WTC11 (cell line): ENCODE measurements around the gene REST. TPM values are rescaled to one million over a fixed set of nuclear protein-coding genes. Genes with fewer than 3 reads are reported as not detected.

Source experiments
- ATAC-seq: fragments of 200-7000 bp; cut with Tn5 transposase; 2 replicates; pipeline ENCODE4 v1.10.0; 2021; ENCODE audit warnings: mild to moderate bottlenecking, moderate library complexity
- CTCF ChIA-PET: fragments of 300-600 bp; sonication (Branson Sonifier 250); formaldehyde crosslinking; loops from one replicate; lab custom pipeline; 2021; ENCODE audit warnings: antibody characterized with exemption; lab: Charles Lee
- POLR2A ChIA-PET: fragments of 350-600 bp; sonication (Branson Sonifier 250); formaldehyde crosslinking; loops from one replicate; lab custom pipeline; 2021; ENCODE audit warnings: antibody characterized with exemption; lab: Charles Lee
- DNase-seq: peaks from one replicate; pipeline ENCODE4 v3.0.0; 2021; ENCODE audit warnings: low spot score
- H3K27ac Mint-ChIP-seq: 2 replicates; pipeline ENCODE4 v1.8.0; 2021; ENCODE audit warnings: mixed read lengths
- H3K27me3 Mint-ChIP-seq: 2 replicates; pipeline ENCODE4 v1.8.0; 2021; ENCODE audit warnings: low read depth, mild to moderate bottlenecking, moderate library complexity, mixed read lengths
- H3K36me3 Mint-ChIP-seq: 2 replicates; pipeline ENCODE4 v1.8.0; 2021; ENCODE audit warnings: mixed read lengths
- H3K4me1 Mint-ChIP-seq: 2 replicates; pipeline ENCODE4 v1.8.0; 2022; ENCODE audit warnings: mixed read lengths
- H3K4me3 Mint-ChIP-seq: 2 replicates; pipeline ENCODE4 v1.8.0; 2021; ENCODE audit warnings: mild to moderate bottlenecking, moderate library complexity, mixed read lengths
- H3K9me3 Mint-ChIP-seq: 2 replicates; pipeline ENCODE4 v1.8.0; 2021; ENCODE audit warnings: mixed read lengths
- CREM ChIP-seq: sonication (generic); formaldehyde crosslinking; IDR thresholded peaks from 2 replicates; pipeline ENCODE4 v1.8.1; 2022; ENCODE audit warnings: mild to moderate bottlenecking, missing genetic modification reagents, moderate library complexity
- ELF4 ChIP-seq: sonication (generic); formaldehyde crosslinking; IDR thresholded peaks from 2 replicates; pipeline ENCODE4 v1.8.1; 2022; ENCODE audit warnings: low read depth, mild to moderate bottlenecking, moderate library complexity, missing genetic modification reagents
- ESRRA ChIP-seq: sonication (generic); formaldehyde crosslinking; IDR thresholded peaks from 2 replicates; pipeline ENCODE4 v1.8.1; 2022; ENCODE audit warnings: mild to moderate bottlenecking, missing genetic modification reagents, borderline replicate concordance
- FOXP1 ChIP-seq: sonication (generic); formaldehyde crosslinking; IDR thresholded peaks from 2 replicates; pipeline ENCODE4 v1.8.0; 2022; ENCODE audit warnings: missing genetic modification reagents, mild to moderate bottlenecking, moderate library complexity, borderline replicate concordance
- GTF2I ChIP-seq: fragments of 250-450 bp; sonication (Bioruptor Pico); conservative IDR thresholded peaks from 2 replicates; pipeline ENCODE4 v1.4.0; 2021; ENCODE audit warnings: mild to moderate bottlenecking
- KAT7 ChIP-seq: sonication (generic); formaldehyde crosslinking; IDR thresholded peaks from 2 replicates; pipeline ENCODE4 v1.8.1; 2023; ENCODE audit warnings: missing genetic modification reagents, mild to moderate bottlenecking, borderline replicate concordance
- MYBL2 ChIP-seq: sonication (generic); formaldehyde crosslinking; IDR thresholded peaks from 2 replicates; pipeline ENCODE4 v1.8.1; 2023; ENCODE audit warnings: mild to moderate bottlenecking, moderate library complexity, missing genetic modification reagents
- NR1H2 ChIP-seq: sonication (generic); formaldehyde crosslinking; IDR thresholded peaks from 2 replicates; pipeline ENCODE4 v1.9.0; 2021; ENCODE audit warnings: mild to moderate bottlenecking, moderate library complexity, missing genetic modification reagents
- NR3C1 ChIP-seq: sonication (generic); formaldehyde crosslinking; conservative IDR thresholded peaks from 2 replicates; pipeline ENCODE4 v1.8.1; 2023; ENCODE audit warnings: low read depth, mild to moderate bottlenecking, missing genetic modification reagents
- RELA ChIP-seq: sonication (generic); formaldehyde crosslinking; IDR thresholded peaks from 2 replicates; pipeline ENCODE4 v1.8.1; 2022; ENCODE audit warnings: missing genetic modification reagents, mild to moderate bottlenecking, borderline replicate concordance
- SMAD4 ChIP-seq: sonication (generic); formaldehyde crosslinking; IDR thresholded peaks from 2 replicates; pipeline ENCODE4 v1.8.0; 2022; ENCODE audit warnings: mild to moderate bottlenecking, missing genetic modification reagents
- SP1 ChIP-seq: sonication (generic); formaldehyde crosslinking; conservative IDR thresholded peaks from 2 replicates; pipeline ENCODE4 v1.8.1; 2022; ENCODE audit warnings: missing genetic modification reagents
- TEAD1 ChIP-seq: sonication (generic); formaldehyde crosslinking; IDR thresholded peaks from 2 replicates; pipeline ENCODE4 v1.8.0; 2022; ENCODE audit warnings: mild to moderate bottlenecking, missing genetic modification reagents
- ZNF138 ChIP-seq: sonication (generic); formaldehyde crosslinking; conservative IDR thresholded peaks from 2 replicates; pipeline ENCODE4 v1.8.1; 2022; ENCODE audit warnings: mild to moderate bottlenecking, moderate library complexity, missing genetic modification reagents
- ZNF263 ChIP-seq: sonication (generic); formaldehyde crosslinking; IDR thresholded peaks from 2 replicates; pipeline ENCODE4 v1.8.1; 2022; ENCODE audit warnings: low read depth, mild to moderate bottlenecking, moderate library complexity, missing genetic modification reagents
- ZNF317 ChIP-seq: sonication (generic); formaldehyde crosslinking; IDR thresholded peaks from 2 replicates; pipeline ENCODE4 v1.8.1; 2023; ENCODE audit warnings: low read depth, mild to moderate bottlenecking, moderate library complexity, missing genetic modification reagents, borderline replicate concordance
- ZNF396 ChIP-seq: fragments of 250-450 bp; sonication (Bioruptor Pico); IDR thresholded peaks from 2 replicates; pipeline ENCODE4 v1.8.0; 2021; ENCODE audit warnings: mild to moderate bottlenecking, moderate library complexity, borderline replicate concordance
- total RNA-seq: library from RNA; stranded (reverse); gene quantifications from 3 replicates; pipeline ENCODE4 v1.2.3, GENCODE V29; 2021
- TF ChIP-seq, protein P1 (sequence below): sonication (generic); formaldehyde crosslinking; IDR thresholded peaks from 2 replicates; pipeline ENCODE4 v1.8.0; 2022; ENCODE audit warnings: mild to moderate bottlenecking, missing genetic modification reagents
- TF ChIP-seq, protein P2 (sequence below): sonication (generic); formaldehyde crosslinking; IDR thresholded peaks from 2 replicates; pipeline ENCODE4 v1.8.0; 2022; ENCODE audit warnings: mild to moderate bottlenecking, missing genetic modification reagents
- TF ChIP-seq, protein P3 (sequence below): sonication (generic); formaldehyde crosslinking; IDR thresholded peaks from 2 replicates; pipeline ENCODE4 v1.8.1; 2023; ENCODE audit warnings: mild to moderate bottlenecking, missing genetic modification reagents
- TF ChIP-seq, protein P4 (sequence below): sonication (generic); formaldehyde crosslinking; IDR thresholded peaks from 2 replicates; pipeline ENCODE4 v1.8.0; 2023; ENCODE audit warnings: mild to moderate bottlenecking, missing genetic modification reagents
- TF ChIP-seq, protein P5 (sequence below): sonication (generic); formaldehyde crosslinking; IDR thresholded peaks from 2 replicates; pipeline ENCODE4 v1.8.1; 2022; ENCODE audit warnings: mild to moderate bottlenecking, moderate library complexity, missing genetic modification reagents
- TF ChIP-seq, protein P6 (sequence below): sonication (generic); formaldehyde crosslinking; IDR thresholded peaks from 2 replicates; pipeline ENCODE4 v1.8.0; 2022; ENCODE audit warnings: missing genetic modification reagents

Gene REST
- total RNA-seq, 1 experiment from 2014 or later, result 75.1 TPM

DNA sequence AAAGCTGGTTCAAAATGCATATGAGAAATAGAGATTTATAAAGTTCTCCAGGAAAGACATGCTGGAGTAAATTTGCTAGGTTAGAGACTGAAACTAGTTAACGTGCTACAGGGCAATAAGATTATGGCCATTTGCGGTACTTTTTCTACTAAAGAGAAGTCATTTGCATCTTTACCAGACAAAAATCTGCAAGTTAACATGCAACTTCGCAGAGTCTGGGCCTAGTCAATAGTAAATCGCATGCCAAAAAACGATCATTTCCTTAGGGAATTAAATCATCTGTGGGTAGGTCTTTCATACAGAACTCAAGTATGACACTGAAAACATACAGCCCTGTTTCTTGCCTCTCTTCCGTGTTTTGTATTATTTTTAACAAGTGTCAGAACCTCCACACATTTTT lies 32.8 kb upstream of the REST start:
- Mint-ChIP-seq H3K4me1 (peaks cover 33% of the 10 kb centered on the region), H3K36me3 (no peaks in the 10 kb centered on the region), H3K9me3 (no peaks in the 10 kb centered on the region), H3K27me3 (no peaks in the 10 kb centered on the region), H3K27ac (peak overlapping the region; percentile 60), H3K4me3 (peak overlapping the region; percentile 23)
- no peak for TF ChIP-seq RELA (CRISPR knock-in tag)
- ATAC-seq (no peak), DNase-seq (no peak)
- POLR2A ChIA-PET, result interaction anchor here (1.3 kb wide), 1 partner anchor 33 kb away, joined by 3 read pairs; the partner anchor contains the start of gene REST
- CTCF ChIA-PET, result interaction anchor here (0.7 to 1.4 kb wide), 2 partner anchors 32 to 104 kb away, joined by 3 to 4 read pairs; partner anchors contain the start of genes POLR2B and REST

DNA sequence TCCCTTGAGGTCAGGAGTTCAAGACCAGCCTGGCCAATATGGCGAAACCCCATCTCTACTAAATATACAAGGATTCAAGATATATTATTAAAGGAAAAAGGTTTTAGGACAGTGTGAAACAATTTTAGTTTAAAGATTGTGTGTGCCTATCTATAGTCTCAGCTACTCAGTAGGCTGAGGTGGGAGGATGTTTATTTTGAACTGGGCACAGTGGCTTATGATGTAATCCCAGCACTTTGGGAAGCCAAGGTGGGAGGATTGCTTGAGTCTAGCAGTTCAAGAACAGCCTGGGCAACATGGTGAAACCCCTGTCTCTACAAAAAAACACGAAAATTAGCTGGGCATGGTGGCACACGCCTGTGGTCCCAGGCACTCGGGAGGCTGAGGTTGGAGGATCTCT lies 31.4 kb upstream of the REST start:
- Mint-ChIP-seq H3K4me3 (no peak overlapping the region), H3K36me3 (no peaks in the 10 kb centered on the region), H3K27ac (no peak overlapping the region), H3K4me1 (peaks cover 29% of the 10 kb centered on the region), H3K27me3 (no peaks in the 10 kb centered on the region), H3K9me3 (no peaks in the 10 kb centered on the region)
- ChIA-PET POLR2A (no interaction called here), CTCF (no interaction called here)
- ATAC-seq, result no peak
- TF ChIP-seq, protein P1, sequence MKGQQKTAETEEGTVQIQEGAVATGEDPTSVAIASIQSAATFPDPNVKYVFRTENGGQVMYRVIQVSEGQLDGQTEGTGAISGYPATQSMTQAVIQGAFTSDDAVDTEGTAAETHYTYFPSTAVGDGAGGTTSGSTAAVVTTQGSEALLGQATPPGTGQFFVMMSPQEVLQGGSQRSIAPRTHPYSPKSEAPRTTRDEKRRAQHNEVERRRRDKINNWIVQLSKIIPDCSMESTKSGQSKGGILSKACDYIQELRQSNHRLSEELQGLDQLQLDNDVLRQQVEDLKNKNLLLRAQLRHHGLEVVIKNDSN (CRISPR knock-in tag), result no peak
- TF ChIP-seq SMAD4 (CRISPR knock-in tag), result no peak
- TF ChIP-seq ZNF396 (CRISPR knock-in tag), result no peak
- no peak for TF ChIP-seq NR1H2 (CRISPR knock-in tag)
- no peak for TF ChIP-seq KAT7 (CRISPR knock-in tag)
- no peak for TF ChIP-seq SP1 (CRISPR knock-in tag)
- TF ChIP-seq, protein P2, sequence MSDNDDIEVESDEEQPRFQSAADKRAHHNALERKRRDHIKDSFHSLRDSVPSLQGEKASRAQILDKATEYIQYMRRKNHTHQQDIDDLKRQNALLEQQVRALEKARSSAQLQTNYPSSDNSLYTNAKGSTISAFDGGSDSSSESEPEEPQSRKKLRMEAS, result no peak
- TF ChIP-seq, protein P3, sequence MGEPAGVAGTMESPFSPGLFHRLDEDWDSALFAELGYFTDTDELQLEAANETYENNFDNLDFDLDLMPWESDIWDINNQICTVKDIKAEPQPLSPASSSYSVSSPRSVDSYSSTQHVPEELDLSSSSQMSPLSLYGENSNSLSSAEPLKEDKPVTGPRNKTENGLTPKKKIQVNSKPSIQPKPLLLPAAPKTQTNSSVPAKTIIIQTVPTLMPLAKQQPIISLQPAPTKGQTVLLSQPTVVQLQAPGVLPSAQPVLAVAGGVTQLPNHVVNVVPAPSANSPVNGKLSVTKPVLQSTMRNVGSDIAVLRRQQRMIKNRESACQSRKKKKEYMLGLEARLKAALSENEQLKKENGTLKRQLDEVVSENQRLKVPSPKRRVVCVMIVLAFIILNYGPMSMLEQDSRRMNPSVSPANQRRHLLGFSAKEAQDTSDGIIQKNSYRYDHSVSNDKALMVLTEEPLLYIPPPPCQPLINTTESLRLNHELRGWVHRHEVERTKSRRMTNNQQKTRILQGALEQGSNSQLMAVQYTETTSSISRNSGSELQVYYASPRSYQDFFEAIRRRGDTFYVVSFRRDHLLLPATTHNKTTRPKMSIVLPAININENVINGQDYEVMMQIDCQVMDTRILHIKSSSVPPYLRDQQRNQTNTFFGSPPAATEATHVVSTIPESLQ (CRISPR knock-in tag), result no peak
- TF ChIP-seq GTF2I (CRISPR knock-in tag), result no peak
- TF ChIP-seq ZNF317 (CRISPR knock-in tag), result no peak
- TF ChIP-seq TEAD1 (CRISPR knock-in tag), result no peak
- TF ChIP-seq, protein P4, sequence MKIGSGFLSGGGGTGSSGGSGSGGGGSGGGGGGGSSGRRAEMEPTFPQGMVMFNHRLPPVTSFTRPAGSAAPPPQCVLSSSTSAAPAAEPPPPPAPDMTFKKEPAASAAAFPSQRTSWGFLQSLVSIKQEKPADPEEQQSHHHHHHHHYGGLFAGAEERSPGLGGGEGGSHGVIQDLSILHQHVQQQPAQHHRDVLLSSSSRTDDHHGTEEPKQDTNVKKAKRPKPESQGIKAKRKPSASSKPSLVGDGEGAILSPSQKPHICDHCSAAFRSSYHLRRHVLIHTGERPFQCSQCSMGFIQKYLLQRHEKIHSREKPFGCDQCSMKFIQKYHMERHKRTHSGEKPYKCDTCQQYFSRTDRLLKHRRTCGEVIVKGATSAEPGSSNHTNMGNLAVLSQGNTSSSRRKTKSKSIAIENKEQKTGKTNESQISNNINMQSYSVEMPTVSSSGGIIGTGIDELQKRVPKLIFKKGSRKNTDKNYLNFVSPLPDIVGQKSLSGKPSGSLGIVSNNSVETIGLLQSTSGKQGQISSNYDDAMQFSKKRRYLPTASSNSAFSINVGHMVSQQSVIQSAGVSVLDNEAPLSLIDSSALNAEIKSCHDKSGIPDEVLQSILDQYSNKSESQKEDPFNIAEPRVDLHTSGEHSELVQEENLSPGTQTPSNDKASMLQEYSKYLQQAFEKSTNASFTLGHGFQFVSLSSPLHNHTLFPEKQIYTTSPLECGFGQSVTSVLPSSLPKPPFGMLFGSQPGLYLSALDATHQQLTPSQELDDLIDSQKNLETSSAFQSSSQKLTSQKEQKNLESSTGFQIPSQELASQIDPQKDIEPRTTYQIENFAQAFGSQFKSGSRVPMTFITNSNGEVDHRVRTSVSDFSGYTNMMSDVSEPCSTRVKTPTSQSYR (CRISPR knock-in tag), result no peak
- DNase-seq, result no peak

DNA sequence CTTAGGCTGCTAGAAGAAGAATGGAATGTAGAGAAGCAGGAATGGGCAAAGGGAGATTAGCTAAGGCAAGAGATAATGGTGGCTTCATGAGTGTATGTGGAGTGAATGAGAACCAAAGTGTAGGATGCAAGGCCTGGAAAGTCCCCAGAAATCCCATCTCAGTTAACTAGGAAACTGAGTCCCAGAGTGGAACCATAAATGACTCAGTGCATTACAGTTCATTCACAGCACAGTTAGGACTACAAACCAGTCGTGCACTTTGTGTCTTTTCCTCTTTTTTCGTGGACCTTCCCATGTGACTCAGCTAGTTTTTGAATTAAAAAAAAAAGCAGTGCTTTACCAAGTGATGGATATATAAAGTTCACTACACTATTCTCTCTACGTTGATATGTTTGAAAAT lies 27.7 kb upstream of the REST start:
- Mint-ChIP-seq H3K36me3 (no peaks in the 10 kb centered on the region), H3K9me3 (peaks cover 2% of the 10 kb centered on the region), H3K27ac (no peak overlapping the region), H3K27me3 (no peaks in the 10 kb centered on the region), H3K4me3 (no peak overlapping the region), H3K4me1 (peaks cover 11% of the 10 kb centered on the region)
- DNase-seq, result no peak
- ChIA-PET CTCF (no interaction called here), POLR2A (no interaction called here)
- no peak for ATAC-seq
- no peak for TF ChIP-seq ESRRA (CRISPR knock-in tag)
- TF ChIP-seq ZNF263 (CRISPR knock-in tag), result no peak
- TF ChIP-seq, protein P5, sequence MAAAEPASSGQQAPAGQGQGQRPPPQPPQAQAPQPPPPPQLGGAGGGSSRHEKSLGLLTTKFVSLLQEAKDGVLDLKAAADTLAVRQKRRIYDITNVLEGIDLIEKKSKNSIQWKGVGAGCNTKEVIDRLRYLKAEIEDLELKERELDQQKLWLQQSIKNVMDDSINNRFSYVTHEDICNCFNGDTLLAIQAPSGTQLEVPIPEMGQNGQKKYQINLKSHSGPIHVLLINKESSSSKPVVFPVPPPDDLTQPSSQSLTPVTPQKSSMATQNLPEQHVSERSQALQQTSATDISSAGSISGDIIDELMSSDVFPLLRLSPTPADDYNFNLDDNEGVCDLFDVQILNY, result no peak
- no peak for TF ChIP-seq FOXP1 (CRISPR knock-in tag)
- TF ChIP-seq, protein P6, sequence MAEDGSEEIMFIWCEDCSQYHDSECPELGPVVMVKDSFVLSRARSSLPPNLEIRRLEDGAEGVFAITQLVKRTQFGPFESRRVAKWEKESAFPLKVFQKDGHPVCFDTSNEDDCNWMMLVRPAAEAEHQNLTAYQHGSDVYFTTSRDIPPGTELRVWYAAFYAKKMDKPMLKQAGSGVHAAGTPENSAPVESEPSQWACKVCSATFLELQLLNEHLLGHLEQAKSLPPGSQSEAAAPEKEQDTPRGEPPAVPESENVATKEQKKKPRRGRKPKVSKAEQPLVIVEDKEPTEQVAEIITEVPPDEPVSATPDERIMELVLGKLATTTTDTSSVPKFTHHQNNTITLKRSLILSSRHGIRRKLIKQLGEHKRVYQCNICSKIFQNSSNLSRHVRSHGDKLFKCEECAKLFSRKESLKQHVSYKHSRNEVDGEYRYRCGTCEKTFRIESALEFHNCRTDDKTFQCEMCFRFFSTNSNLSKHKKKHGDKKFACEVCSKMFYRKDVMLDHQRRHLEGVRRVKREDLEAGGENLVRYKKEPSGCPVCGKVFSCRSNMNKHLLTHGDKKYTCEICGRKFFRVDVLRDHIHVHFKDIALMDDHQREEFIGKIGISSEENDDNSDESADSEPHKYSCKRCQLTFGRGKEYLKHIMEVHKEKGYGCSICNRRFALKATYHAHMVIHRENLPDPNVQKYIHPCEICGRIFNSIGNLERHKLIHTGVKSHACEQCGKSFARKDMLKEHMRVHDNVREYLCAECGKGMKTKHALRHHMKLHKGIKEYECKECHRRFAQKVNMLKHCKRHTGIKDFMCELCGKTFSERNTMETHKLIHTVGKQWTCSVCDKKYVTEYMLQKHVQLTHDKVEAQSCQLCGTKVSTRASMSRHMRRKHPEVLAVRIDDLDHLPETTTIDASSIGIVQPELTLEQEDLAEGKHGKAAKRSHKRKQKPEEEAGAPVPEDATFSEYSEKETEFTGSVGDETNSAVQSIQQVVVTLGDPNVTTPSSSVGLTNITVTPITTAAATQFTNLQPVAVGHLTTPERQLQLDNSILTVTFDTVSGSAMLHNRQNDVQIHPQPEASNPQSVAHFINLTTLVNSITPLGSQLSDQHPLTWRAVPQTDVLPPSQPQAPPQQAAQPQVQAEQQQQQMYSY (CRISPR knock-in tag), result no peak
- no peak for TF ChIP-seq CREM (CRISPR knock-in tag)
- no peak for TF ChIP-seq SP1 (CRISPR knock-in tag)
- no peak for TF ChIP-seq ZNF138
- no peak for TF ChIP-seq NR3C1
- no peak for TF ChIP-seq ELF4 (CRISPR knock-in tag)
- TF ChIP-seq KAT7 (CRISPR knock-in tag), result no peak
- TF ChIP-seq MYBL2 (CRISPR knock-in tag), result no peak
